ENCODE data around the gene MCMBP. TPM values are rescaled to one million over a fixed set of nuclear protein-coding genes. Genes with fewer than 3 reads are reported as not detected.
"Not testable (repeated sequence)": the region's sequence is repeated elsewhere in the genome, so short reads cannot be mapped to it uniquely, and the experiment has no call there.

Gene MCMBP
- total RNA-seq, 6 experiments from 2014 or later = 15.0 to 25.6 (median 19.5) TPM

- WGBS (ENCODE audit: insufficient coverage, low coverage, low lambda C conversion rate, missing lambda C conversion rate) = 10% methylated on average over 4 of the region's 4 CpGs
- H3K27me3 ChIP-seq = no peaks in the 10 kb centered on the region
- peak overlapping the region; percentile 13 to 64 (median 30) for H3K27ac ChIP-seq
- ATAC-seq (peak; percentile 4 to 56 (median 35)), DNase-seq (no peak)
- no peak for TF ChIP-seq POLR2A (IDR thresholded peaks at IDR 0.05)
- no peak for TF ChIP-seq CTCF (IDR thresholded peaks at IDR 0.05)
- peaks cover 0 to 45% (median 17%) of the 10 kb centered on the region in 4 donors for H3K4me1 ChIP-seq
- no peak overlapping the region for H3K4me3 ChIP-seq
- peaks cover 0 to 8% (median 2%) of the 10 kb centered on the region in 4 donors for H3K36me3 ChIP-seq
- no peaks in the 10 kb centered on the region for H3K9me3 ChIP-seq
- intact Hi-C loops (cut with DNase I) = no loop called here
Measured at GRCh38 chr10:119896061-119896655, 23.5 kb upstream of the MCMBP start.

- no peak for DNase-seq
- peaks cover 0 to 45% (median 17%) of the 10 kb centered on the region in 4 donors for H3K4me1 ChIP-seq
Measured at GRCh38 chr10:119893845-119894427, 21.3 kb upstream of the MCMBP start.

GRCh38 chr10:119893074-119893473 is 20.4 kb upstream of the MCMBP start:
- H3K36me3 ChIP-seq = no peaks in the 10 kb centered on the region
- DNase-seq = no peak
- peak overlapping the region; percentile 80 to 98 (median 90) for H3K4me3 ChIP-seq
- ATAC-seq = no peak
- no peaks in the 10 kb centered on the region for H3K9me3 ChIP-seq
- H3K27me3 ChIP-seq = no peaks in the 10 kb centered on the region
- intact Hi-C loops (cut with DNase I) = no loop called here
- H3K27ac ChIP-seq = peak overlapping the region; percentile 56 to 81 (median 61)
- WGBS (ENCODE audit: insufficient coverage, low coverage, low lambda C conversion rate, missing lambda C conversion rate) = 8% methylated on average over 8 of the region's 9 CpGs
- peaks cover 0 to 45% (median 17%) of the 10 kb centered on the region in 4 donors for H3K4me1 ChIP-seq
- TF ChIP-seq CTCF (IDR thresholded peaks at IDR 0.05) (no peak), POLR2A (IDR thresholded peaks at IDR 0.05) (no peak)

More at GRCh38 chr10:119893845-119894427, 21.3 kb upstream of the MCMBP start:
- Histone ChIP-seq H3K27me3 (no peaks in the 10 kb centered on the region), H3K27ac (no peak overlapping the region), H3K36me3 (peaks cover 0 to 8% (median 2%) of the 10 kb centered on the region in 4 donors), H3K9me3 (no peaks in the 10 kb centered on the region), H3K4me3 (peak overlapping the region in 2 of 3 donors; percentile 90 to 98)
- ATAC-seq = no peak
- WGBS (ENCODE audit: insufficient coverage, low coverage, low lambda C conversion rate, missing lambda C conversion rate) = 69% methylated on average over 3 of the region's 3 CpGs
- intact Hi-C loops (cut with DNase I) = no loop called here
- no peak for TF ChIP-seq CTCF (IDR thresholded peaks at IDR 0.05)
- no peak for TF ChIP-seq POLR2A (IDR thresholded peaks at IDR 0.05)

GRCh38 chr10:119892188-119893065 is 19.8 kb upstream of the MCMBP start, which contains the start of gene SEC23IP:
TSS of gene SEC23IP (plus strand) at chr10:119892730. CDS start at chr10:119892783, 53 bp downstream.
- peak; percentile 77 for TF ChIP-seq POLR2A (IDR thresholded peaks at IDR 0.05)
- no peak for TF ChIP-seq CTCF (IDR thresholded peaks at IDR 0.05)
- ATAC-seq = peak; percentile 94 to 99 (median 98)
- Histone ChIP-seq H3K4me3 (peak within 1 kb of the TSS; percentile 80 to 98 (median 90)), H3K27me3 (no peaks in the 10 kb centered on the region), H3K9me3 (no peaks in the 10 kb centered on the region), H3K27ac (peak within 1 kb of the TSS; percentile 56 to 81 (median 61)), H3K36me3 (no peaks in the 10 kb centered on the region), H3K4me1 (peaks cover 0 to 45% (median 17%) of the 10 kb centered on the region in 4 donors)
- WGBS (ENCODE audit: insufficient coverage, low coverage, low lambda C conversion rate, missing lambda C conversion rate) = under 1% methylated on average over 25 of the region's 61 CpGs
- intact Hi-C loops (cut with DNase I) = no loop called here
- DNase-seq = peak; percentile 97 to 98 (median 98)

- Histone ChIP-seq H3K4me3 (peak overlapping the region; percentile 80 to 98 (median 90)), H3K4me1 (peaks cover 0 to 39% (median 14%) of the 10 kb centered on the region in 4 donors), H3K27ac (peak overlapping the region; percentile 56 to 81 (median 61))
- H3K27me3 ChIP-seq; ATAC-seq; H3K9me3 ChIP-seq; H3K36me3 ChIP-seq; intact Hi-C loops (cut with DNase I); DNase-seq: not testable (repeated sequence)
- 43% methylated on average over 12 of the region's 14 CpGs for WGBS (ENCODE audit: insufficient coverage, low coverage, low lambda C conversion rate, missing lambda C conversion rate)
Measured at GRCh38 chr10:119891849-119892187, 19.2 kb upstream of the MCMBP start.

GRCh38 chr10:119890307-119890706 is 17.7 kb upstream of the MCMBP start:
- H3K9me3 ChIP-seq; DNase-seq; H3K27me3 ChIP-seq; H3K4me3 ChIP-seq; intact Hi-C loops (cut with DNase I); H3K36me3 ChIP-seq; ATAC-seq; H3K27ac ChIP-seq: not testable (repeated sequence)
- WGBS (ENCODE audit: insufficient coverage, low coverage, low lambda C conversion rate, missing lambda C conversion rate) = 73% methylated on average over 2 of the region's 4 CpGs
- peaks cover 0 to 24% (median 6%) of the 10 kb centered on the region in 4 donors for H3K4me1 ChIP-seq

- 54% methylated on average over 3 of the region's 3 CpGs for WGBS (ENCODE audit: insufficient coverage, low coverage, low lambda C conversion rate, missing lambda C conversion rate)
- intact Hi-C loops (cut with DNase I) = not testable (repeated sequence)
Measured at GRCh38 chr10:119889201-119889600, 16.6 kb upstream of the MCMBP start.

More at GRCh38 chr10:119889201-119889600, 16.6 kb upstream of the MCMBP start:
- ATAC-seq, H3K27ac ChIP-seq, H3K36me3 ChIP-seq, H3K4me3 ChIP-seq, H3K9me3 ChIP-seq, DNase-seq, H3K27me3 ChIP-seq: not testable (repeated sequence)
- H3K4me1 ChIP-seq = peaks cover 0 to 16% (median 5%) of the 10 kb centered on the region in 4 donors
